ENCODE data around the gene NAV2. TPM values are rescaled to one million over a fixed set of nuclear protein-coding genes. Genes with fewer than 3 reads are reported as not detected.

The NAV2 gene
- total and polyA plus RNA-seq, 10 donors, result 0.46 to 11.6 (median 4.1) TPM

DNA sequence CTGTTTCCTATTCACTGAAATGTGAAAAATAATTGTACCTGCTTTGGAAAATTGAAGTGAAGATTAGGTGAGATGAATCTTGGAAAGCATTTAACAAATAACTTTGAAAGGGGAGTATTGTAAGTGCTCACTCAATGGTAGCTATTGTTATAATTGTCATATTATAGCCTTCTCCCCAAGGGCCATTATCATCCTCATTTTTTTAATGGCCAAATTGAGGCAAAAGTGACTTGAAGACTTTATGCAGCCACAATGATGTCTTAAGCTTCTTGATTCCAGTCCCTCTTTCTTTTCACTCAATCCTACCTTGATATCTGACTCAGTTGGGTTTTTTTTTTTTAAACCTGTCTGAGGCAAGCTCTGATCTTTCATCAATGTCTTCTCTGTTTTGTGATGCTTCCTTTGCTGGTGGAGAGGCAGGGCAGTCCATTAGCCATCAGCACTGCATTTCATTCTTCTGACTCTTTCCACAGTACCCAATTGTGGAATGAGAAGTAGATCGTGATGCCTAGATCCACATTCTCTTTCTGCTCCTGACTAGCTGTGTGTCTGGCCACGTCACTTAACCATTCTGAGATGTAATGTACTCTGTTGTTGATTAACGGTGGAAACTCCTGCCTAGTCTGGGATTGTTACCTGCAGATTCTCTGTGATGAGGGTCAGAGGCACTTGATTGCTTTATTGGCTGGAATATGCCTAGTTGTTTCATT, 346.3 kb downstream of the NAV2 start:
- intact Hi-C loops (cut with DNase I; ENCODE audit: low total_unique reads), result no loop called here
- DNase-seq, result no peak
- Histone ChIP-seq H3K9me3 (no peaks in the 10 kb centered on the region), H3K36me3 (peaks cover 0 to 42% (median 0%) of the 10 kb centered on the region in 6 donors), H3K4me3 (no peak overlapping the region), H3K27ac (no peak overlapping the region), H3K27me3 (replicated peaks in 1 of 7) (no peaks in the 10 kb centered on the region), H3K4me1 (no peaks in the 10 kb centered on the region)
- no peak for TF ChIP-seq POLR2A (IDR thresholded peaks at IDR 0.05)
- TF ChIP-seq POLR2AphosphoS5 (IDR thresholded peaks at IDR 0.05), result no peak
- TF ChIP-seq, protein P1, sequence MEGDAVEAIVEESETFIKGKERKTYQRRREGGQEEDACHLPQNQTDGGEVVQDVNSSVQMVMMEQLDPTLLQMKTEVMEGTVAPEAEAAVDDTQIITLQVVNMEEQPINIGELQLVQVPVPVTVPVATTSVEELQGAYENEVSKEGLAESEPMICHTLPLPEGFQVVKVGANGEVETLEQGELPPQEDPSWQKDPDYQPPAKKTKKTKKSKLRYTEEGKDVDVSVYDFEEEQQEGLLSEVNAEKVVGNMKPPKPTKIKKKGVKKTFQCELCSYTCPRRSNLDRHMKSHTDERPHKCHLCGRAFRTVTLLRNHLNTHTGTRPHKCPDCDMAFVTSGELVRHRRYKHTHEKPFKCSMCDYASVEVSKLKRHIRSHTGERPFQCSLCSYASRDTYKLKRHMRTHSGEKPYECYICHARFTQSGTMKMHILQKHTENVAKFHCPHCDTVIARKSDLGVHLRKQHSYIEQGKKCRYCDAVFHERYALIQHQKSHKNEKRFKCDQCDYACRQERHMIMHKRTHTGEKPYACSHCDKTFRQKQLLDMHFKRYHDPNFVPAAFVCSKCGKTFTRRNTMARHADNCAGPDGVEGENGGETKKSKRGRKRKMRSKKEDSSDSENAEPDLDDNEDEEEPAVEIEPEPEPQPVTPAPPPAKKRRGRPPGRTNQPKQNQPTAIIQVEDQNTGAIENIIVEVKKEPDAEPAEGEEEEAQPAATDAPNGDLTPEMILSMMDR (IDR thresholded peaks at IDR 0.05 in 8 of 11, conservative IDR thresholded peaks at IDR 0.05 in 3 of 11), result no peak
- 83 to 95% (median 87%) methylated on average over 3 of the region's 3 CpGs for WGBS, 5 donors

DNA sequence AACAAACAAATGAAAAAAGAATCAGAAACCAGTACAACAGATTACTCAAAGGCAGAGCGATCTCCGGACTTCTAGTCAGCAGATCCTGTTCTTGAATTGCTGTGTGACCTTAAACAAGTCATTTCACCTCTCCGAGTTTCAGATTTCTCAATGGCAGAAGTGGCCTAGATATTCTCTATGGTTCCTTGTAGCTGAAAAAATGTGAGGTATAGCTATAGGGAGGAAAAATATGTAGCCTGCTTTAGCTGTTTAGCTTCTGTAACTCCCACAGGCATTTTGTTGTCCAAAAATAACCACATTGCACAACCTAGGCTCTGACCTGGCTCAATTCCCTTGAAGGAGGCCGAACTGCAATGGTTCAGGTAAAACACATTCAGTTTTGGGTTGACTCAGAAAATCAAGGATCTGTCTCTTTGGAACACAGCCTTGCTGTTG, 347.0 kb downstream of the NAV2 start:
- TF ChIP-seq POLR2AphosphoS5 (IDR thresholded peaks at IDR 0.05) (no peak), POLR2A (IDR thresholded peaks at IDR 0.05) (no peak)
- TF ChIP-seq, protein P1 (IDR thresholded peaks at IDR 0.05 in 8 of 11, conservative IDR thresholded peaks at IDR 0.05 in 3 of 11), result no peak
- Histone ChIP-seq H3K27me3 (replicated peaks in 1 of 7) (no peaks in the 10 kb centered on the region), H3K27ac (no peak overlapping the region), H3K9me3 (no peaks in the 10 kb centered on the region), H3K36me3 (peaks cover 0 to 36% (median 0%) of the 10 kb centered on the region in 6 donors), H3K4me3 (no peak overlapping the region), H3K4me1 (no peaks in the 10 kb centered on the region)
- DNase-seq, result no peak
- 83 to 92% (median 92%) methylated on average over 4 of the region's 4 CpGs for WGBS, 5 donors
- intact Hi-C loops (cut with DNase I; ENCODE audit: low total_unique reads), result no loop called here

DNA sequence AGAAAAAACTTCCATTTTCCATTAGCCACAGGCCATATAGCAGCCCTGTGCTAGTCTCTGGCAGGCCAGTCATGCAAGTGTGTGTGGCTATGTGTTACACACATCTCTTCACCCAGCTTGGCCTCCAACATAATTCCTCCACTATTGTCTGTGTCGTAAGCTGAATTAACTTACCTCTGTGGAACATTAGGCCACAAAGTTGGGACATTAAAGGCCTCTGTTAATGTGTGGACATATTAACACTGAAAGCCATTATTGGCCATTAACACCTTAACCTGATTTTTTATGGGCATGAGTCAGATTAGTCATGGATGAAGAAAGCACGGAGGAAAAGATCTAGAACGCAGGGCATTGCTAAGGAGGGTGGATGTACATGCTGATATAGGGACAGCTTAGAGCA, 347.5 kb downstream of the NAV2 start:
- Histone ChIP-seq H3K4me3 (no peak overlapping the region), H3K4me1 (no peaks in the 10 kb centered on the region), H3K36me3 (peaks cover 0 to 31% (median 0%) of the 10 kb centered on the region in 6 donors), H3K27me3 (replicated peaks in 1 of 7) (no peaks in the 10 kb centered on the region), H3K9me3 (no peaks in the 10 kb centered on the region), H3K27ac (no peak overlapping the region)
- DNase-seq, result no peak
- 92 to 97% (median 95%) methylated on average over 3 of the region's 3 CpGs for WGBS, 5 donors
- TF ChIP-seq POLR2AphosphoS5 (IDR thresholded peaks at IDR 0.05) (no peak), POLR2A (IDR thresholded peaks at IDR 0.05) (no peak)
- TF ChIP-seq, protein P1 (IDR thresholded peaks at IDR 0.05 in 8 of 11, conservative IDR thresholded peaks at IDR 0.05 in 3 of 11), result no peak
- intact Hi-C loops (cut with DNase I; ENCODE audit: low total_unique reads), result no loop called here

DNA sequence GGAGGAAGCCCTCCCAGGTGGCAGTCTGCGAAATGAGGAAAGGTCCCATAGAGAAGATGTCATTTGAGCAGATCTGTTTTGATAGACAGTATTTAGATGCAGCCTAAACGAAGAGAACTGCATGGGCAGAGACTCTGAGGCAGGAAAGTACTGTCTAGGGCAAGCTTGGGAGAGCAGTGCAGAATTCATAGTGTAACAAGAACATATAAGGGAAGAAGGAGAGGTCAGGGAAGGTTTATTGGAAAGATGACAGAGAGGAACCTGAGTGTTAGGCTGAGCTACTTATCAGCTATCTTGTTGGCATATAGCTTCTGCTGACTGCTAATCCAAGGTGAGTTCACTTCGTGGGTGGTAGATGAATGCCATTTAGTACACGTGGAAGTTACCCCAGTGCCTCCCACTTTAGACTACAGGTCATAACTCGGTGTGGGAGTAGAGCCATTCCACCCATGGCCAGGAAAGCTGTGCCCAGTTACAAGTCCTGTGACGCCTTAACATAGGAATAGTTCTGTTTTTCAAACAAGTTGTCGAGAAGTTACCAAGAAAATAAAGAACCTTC, 348.1 kb downstream of the NAV2 start:
- no peak overlapping the region for H3K27ac ChIP-seq
- no peak overlapping the region for H3K4me3 ChIP-seq
- no peak for DNase-seq
- H3K4me1 ChIP-seq, result no peaks in the 10 kb centered on the region
- intact Hi-C loops (cut with DNase I; ENCODE audit: low total_unique reads), result no loop called here
- TF ChIP-seq, protein P1 (IDR thresholded peaks at IDR 0.05 in 8 of 11, conservative IDR thresholded peaks at IDR 0.05 in 3 of 11), result no peak
- no peak for TF ChIP-seq POLR2A (IDR thresholded peaks at IDR 0.05)
- no peak for TF ChIP-seq POLR2AphosphoS5 (IDR thresholded peaks at IDR 0.05)
- H3K9me3 ChIP-seq, result no peaks in the 10 kb centered on the region
- peaks cover 0 to 26% (median 0%) of the 10 kb centered on the region in 6 donors for H3K36me3 ChIP-seq
- 70 to 88% (median 84%) methylated on average over 7 of the region's 7 CpGs for WGBS, 5 donors
- no peaks in the 10 kb centered on the region for H3K27me3 ChIP-seq (replicated peaks in 1 of 7)
